Ecto neural progenitor cell (in vitro differentiated cells): ENCODE data around the gene MOGAT2.

Source experiments
- DNase-seq: peaks from one replicate; pipeline ENCODE4 v3.0.0-alpha.2; 2018; ENCODE audit warnings: low spot score

MOGAT2 gene

DNA sequence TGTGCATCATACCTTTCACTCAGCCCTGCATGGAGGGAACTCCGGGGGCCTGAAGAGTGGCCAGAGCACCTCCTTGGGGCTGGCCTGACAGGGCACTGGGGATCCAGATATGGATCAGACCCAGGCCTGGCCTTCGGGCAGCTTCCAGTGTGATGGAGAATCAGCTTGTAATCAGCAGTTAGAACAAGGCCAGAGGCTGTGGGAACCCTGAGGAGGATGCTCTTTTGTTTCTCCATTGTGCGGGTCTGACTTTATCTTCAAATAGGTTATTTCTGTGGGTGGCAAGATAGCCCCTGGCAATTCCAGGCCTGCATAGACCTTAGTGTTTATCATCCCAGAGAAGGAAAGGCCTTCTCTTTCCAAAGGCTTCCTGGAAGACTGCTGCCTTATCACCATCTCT is 63.2 kb downstream of the MOGAT2 start:
- no peak for DNase-seq

GRCh38 chr11:75781296-75781695 is 63.7 kb downstream of the MOGAT2 start:
- no peak for DNase-seq

- DNase-seq, result no peak
Measured at GRCh38 chr11:75781831-75782230, 64.2 kb downstream of the MOGAT2 start.
